Sciatic nerve (tissue), 2 donors: ENCODE results near the gene MDC1. TPM values are rescaled to one million over a fixed set of nuclear protein-coding genes. Genes with fewer than 3 reads are reported as not detected.
"Not testable (repeated sequence)": the region's sequence is repeated elsewhere in the genome, so short reads cannot be mapped to it uniquely, and the experiment has no call there.

Experiments
- ATAC-seq: fragments of 200-7000 bp; cut with Tn5 transposase; one replicate; pipeline ENCODE4 v1.9.1; 2020; ENCODE audit warnings: mild to moderate bottlenecking, moderate library complexity
- DNase-seq: peaks from one replicate; pipeline ENCODE4 v3.0.0-alpha.2; 2020; ENCODE audit warnings: low spot score
- intact Hi-C: fragments of 100-400 bp; cut with DNase I; formaldehyde crosslinking; loops from one replicate; pipeline ENCODE4 v1.14.2; 2022
- total RNA-seq: library from RNA; stranded (reverse); fragmentation: NEBNext Ultra II Directional; extraction: Animal tissue kit (Norgen Biotek cat#: 25700); gene quantifications from one replicate; pipeline ENCODE4 v1.2.1, GENCODE V29; 2021
- donor health status: DM: no; HTN: no; CAD: no.
- donor health status: DM: no; HTN: no; CAD: no.

MDC1 gene
- total RNA-seq, 1 donor from 2014 or later: 43.2 TPM

DNA sequence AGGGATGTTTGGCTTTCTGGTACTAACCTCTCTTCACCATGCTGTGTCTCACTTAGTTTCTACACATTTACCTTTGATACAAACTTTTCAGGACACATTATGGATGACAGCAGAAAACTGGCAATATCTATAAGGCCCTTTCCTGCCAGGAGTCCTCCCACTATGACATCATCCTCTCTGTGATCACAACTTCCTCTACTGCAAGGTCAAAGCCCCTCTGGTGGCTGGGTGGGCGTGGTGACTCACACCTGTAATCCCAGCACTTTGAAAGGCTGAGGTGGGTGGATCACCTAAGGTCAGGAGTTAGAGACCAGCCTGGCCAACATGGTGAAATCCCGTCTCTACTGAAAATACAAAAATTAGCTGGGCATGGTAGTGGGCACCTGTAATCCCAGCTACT is 50.8 kb downstream of the MDC1 start:
- DNase-seq, ATAC-seq, intact Hi-C loops: not testable (repeated sequence)

DNA sequence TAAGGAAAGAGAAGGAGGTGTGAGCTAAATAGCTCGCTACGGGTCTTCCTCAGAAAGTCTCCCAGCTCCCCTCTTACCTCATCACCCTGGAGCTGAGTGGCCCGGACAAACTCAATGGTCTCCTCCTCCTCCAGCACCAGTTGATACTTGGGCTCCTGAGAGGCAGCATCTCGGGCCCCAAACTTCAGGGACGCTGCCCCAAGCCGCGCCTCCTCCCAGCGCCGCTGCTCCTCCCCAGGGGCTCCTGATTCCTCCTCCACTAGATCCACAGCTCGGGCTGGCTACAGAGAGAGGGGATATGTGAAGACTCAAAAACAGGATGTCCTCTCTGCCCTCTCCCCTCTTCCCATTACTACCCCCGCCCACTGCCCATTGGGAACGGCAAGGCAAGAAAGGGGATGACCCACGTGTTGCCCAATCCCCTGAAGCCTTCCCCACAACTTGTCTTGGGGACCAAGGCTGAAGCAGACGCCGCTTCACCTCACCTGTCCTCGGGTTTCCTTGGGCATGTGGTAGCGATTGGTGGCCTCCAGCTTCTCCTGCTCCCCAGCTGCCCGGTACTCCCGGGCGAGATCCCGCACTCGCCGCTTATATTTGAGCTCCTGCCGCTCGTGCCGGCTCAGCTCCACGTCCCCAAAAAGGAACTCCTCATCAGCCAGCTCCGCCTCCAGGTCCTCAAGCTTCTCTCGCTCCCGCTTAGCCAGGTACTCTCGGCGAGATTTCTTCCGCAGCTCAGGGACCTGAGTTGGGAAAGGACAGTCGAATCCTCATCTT is 51.9 kb downstream of the MDC1 start:
- intact Hi-C loops: no loop called here
- ATAC-seq (no peak), DNase-seq (no peak)

DNA sequence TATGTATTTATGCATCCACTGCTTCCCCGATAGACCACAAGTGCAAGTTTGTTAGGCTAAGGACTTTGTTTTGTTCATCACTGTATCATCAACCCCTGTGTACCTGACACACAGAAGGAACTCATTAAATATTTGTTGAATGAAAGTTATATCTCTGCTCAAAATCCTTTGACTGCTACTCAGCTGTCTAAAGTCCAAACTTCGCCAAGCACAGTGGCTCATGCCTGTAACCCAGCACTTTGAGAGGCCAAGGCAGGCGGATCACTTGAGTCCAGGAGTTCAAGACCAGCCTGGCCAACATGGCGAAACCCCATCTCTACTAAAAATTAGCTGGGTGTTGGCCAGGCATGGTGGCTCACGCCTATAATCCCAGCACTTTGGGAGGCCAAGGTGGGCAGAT is 59.2 kb downstream of the MDC1 start:
- ATAC-seq, intact Hi-C loops, DNase-seq: not testable (repeated sequence)

DNA sequence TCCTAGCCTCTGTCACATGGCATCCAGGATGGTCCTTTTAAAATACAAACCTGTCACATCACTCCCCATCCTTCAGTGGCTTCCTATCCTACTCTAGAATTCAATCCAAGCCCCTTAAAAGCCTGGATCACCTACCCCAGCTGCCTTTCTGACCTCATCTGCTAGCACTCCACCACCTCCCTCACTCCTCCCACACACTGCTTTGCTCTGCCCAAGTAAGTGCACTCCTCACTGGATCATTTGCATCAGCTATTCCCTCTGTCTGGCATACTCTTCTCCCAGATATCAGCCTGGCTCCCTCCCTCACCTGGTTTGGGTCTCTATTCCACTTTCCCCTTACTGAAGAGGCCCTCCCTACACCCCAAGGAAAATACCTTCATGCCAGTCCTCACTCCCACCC is 59.6 kb downstream of the MDC1 start:
- no peak for ATAC-seq
- no peak for DNase-seq
- intact Hi-C loops: no loop called here

DNA sequence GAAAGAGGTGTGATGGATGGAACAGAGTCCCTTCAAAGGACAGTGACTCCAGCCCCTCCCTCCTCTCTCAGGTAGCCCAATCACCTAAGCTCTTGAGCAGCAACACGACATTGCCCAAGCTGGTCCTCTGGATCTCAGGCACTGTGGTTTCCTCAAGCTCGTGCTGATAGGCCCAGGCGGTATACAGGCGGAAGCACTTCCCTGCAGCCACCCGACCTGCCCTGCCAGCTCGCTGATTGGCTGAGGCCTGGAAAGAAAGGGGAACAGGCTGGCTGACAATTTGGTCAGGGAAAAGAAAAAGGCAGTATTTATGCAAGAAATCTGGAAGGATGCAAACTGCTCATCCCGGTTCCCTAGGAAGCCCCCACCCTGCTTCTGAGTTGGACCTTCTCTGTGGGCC is 60.6 kb downstream of the MDC1 start:
- ATAC-seq (no peak), DNase-seq (no peak)
- intact Hi-C loops: no loop called here

DNA sequence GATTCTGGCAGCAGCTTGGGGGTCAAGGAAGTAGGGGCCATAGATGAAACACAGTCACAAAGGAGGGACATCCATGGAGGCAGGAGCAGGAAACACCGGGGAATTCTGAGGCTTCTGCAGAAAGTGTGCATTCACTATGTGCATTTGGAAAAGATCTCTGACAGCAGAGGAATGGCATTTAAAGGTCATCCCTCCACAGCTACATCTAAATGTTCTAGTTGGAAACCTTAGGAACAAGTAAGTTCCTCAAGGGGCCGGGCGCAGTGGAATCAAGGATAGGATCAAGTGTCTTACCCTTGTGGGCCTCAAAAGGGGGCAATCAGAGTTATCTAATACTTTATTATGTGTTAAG is 61.4 kb downstream of the MDC1 start:
- intact Hi-C loops: no loop called here
- ATAC-seq (no peak), DNase-seq (no peak)

DNA sequence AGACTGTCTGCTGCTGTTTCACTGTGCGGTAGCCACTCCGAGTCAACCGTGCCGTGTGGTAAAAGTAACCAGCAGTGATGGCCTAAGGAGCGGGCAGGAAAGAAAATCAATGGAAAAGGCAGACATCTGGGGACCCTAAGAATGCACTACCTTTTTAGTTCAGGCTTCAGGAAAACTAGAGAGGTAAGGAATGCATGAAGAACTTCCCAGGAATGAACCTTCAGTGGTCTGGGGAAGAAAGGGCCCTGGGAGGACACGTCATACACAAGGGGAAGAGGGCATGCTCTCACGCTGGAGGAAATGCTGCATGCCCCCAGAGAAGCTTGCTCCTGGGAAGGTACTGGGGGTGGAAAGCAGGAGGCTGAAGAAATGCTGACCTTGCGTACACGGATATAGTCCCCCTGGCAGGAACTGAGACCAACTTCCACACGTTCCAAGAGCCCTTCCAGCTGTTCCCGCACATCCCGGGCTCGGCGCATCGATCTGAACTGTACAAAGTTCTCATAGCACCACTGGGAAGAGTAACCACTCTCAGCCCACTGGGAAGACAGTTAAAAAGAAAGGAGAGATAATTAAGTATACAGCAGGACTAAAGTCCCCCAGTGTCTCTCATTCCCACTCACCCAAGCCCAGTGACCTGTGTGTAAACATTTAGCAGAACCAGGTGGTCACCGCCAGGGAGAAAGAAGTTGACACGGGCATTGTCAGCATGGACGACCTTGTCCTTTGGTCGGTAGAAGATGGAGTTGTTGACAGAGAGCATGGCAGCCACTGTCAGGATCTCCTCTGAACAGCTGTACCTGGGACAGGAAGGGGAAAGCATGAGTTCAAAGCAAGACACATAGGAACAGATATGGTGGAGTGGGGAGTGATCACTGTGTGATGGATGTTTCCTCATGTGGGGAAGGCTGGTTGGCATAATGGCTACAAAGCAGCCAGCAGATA is 62.0 kb downstream of the MDC1 start:
- ATAC-seq (no peak), DNase-seq (no peak)
- intact Hi-C loops: no loop called here

DNA sequence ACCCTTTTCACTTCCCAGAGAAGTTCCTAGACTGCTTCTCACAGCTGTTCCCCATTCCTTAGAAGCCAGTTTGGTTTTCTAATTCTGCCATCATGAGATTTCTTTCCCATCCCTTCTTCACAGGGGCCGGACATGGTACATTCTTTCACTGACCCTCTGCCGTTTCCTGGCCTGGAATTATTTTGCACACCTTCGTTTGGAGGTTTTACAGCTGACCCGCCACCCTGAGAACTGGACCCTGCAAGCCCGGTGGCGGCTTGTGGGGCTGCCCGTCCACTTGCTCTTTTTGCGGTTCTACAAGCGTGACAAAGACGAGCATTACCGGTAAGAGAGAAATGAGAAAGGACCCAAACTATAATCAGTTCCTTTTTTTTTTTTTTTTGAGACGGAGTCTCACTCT is 65.9 kb downstream of the MDC1 start:
- no peak for ATAC-seq
- no peak for DNase-seq
- intact Hi-C loops: no loop called here

Other genes with a start within 250 kb of the MDC1 start
- 546 TPM for gene HLA-E, start 227.8 kb downstream of the MDC1 start, total RNA-seq
- 63.3 TPM for gene GNL1, start 160.8 kb downstream of the MDC1 start, total RNA-seq
- gene PRR3, start 160.0 kb downstream of the MDC1 start, total RNA-seq: 10.9 TPM
- 39.1 TPM for gene ABCF1, start 145.8 kb downstream of the MDC1 start, total RNA-seq
- gene PPP1R10, start 100.0 kb downstream of the MDC1 start, total RNA-seq: 76.9 TPM
- gene MRPS18B, start 99.4 kb downstream of the MDC1 start, total RNA-seq: 33.7 TPM
- gene ATAT1, start 90.4 kb downstream of the MDC1 start, total RNA-seq: 14.8 TPM
- gene C6orf136, start 70.1 kb downstream of the MDC1 start, total RNA-seq: 17.0 TPM
- gene DHX16, start 44.3 kb downstream of the MDC1 start, total RNA-seq: 25.2 TPM
- gene PPP1R18, start 30.6 kb downstream of the MDC1 start, total RNA-seq: 93.0 TPM
- 11.0 TPM for gene NRM, start 26.3 kb downstream of the MDC1 start, total RNA-seq
- 292 TPM for gene TUBB, start 3.1 kb upstream of the MDC1 start, total RNA-seq
- gene FLOT1, start 25.4 kb upstream of the MDC1 start, total RNA-seq: 172 TPM
- gene IER3, start 27.3 kb upstream of the MDC1 start, total RNA-seq: 40.7 TPM
- 93.5 TPM for gene DDR1, start 167.2 kb upstream of the MDC1 start, total RNA-seq
- 30.4 TPM for gene GTF2H4, start 190.9 kb upstream of the MDC1 start, total RNA-seq
- gene VARS2, start 197.0 kb upstream of the MDC1 start, total RNA-seq: 25.2 TPM
- 0.76 TPM for gene SFTA2, start 214.9 kb upstream of the MDC1 start, total RNA-seq
- 0.18 TPM for gene MUCL3, start 223.7 kb upstream of the MDC1 start, total RNA-seq